Kidney capillary endothelial cell (primary cell): Measurements from ENCODE around the gene MBP.

Source experiments
- DNase-seq: peaks from one replicate; pipeline ENCODE4 v3.0.0-alpha.2; 2018; ENCODE audit warnings: low spot score

Gene MBP

GRCh38 chr18:77082316-77082955 is 50.1 kb downstream of the MBP start:
- no peak for DNase-seq

GRCh38 chr18:77081390-77081778 is 51.2 kb downstream of the MBP start:
- no peak for DNase-seq

GRCh38 chr18:77079954-77080682 is 52.5 kb downstream of the MBP start:
- no peak for DNase-seq

GRCh38 chr18:77079088-77079487 is 53.5 kb downstream of the MBP start:
- DNase-seq, result no peak

GRCh38 chr18:77078690-77079070 is 53.9 kb downstream of the MBP start:
- no peak for DNase-seq

- DNase-seq, result no peak
Measured at GRCh38 chr18:77077941-77078689, 54.5 kb downstream of the MBP start.

- no peak for DNase-seq
Measured at GRCh38 chr18:77077401-77077800, 55.2 kb downstream of the MBP start.

- DNase-seq, result no peak
Measured at GRCh38 chr18:77076111-77076510, 56.5 kb downstream of the MBP start.

GRCh38 chr18:77074431-77074830 is 58.2 kb downstream of the MBP start:
- no peak for DNase-seq

- no peak for DNase-seq
Measured at GRCh38 chr18:77073336-77074093, 59.1 kb downstream of the MBP start.

GRCh38 chr18:77072566-77072965 is 60.0 kb downstream of the MBP start:
- no peak for DNase-seq

GRCh38 chr18:77071711-77072292 is 60.8 kb downstream of the MBP start:
- DNase-seq, result peak; percentile 58

GRCh38 chr18:77071061-77071460 is 61.5 kb downstream of the MBP start:
- no peak for DNase-seq

GRCh38 chr18:77070627-77071026 is 62.0 kb downstream of the MBP start:
- no peak for DNase-seq

GRCh38 chr18:77069931-77070330 is 62.7 kb downstream of the MBP start:
- no peak for DNase-seq

- no peak for DNase-seq
Measured at GRCh38 chr18:77069482-77069881, 63.1 kb downstream of the MBP start.

- no peak for DNase-seq
Measured at GRCh38 chr18:77068321-77069312, 64.0 kb downstream of the MBP start.

GRCh38 chr18:77067291-77068061 is 65.1 kb downstream of the MBP start:
- peak; percentile 75 for DNase-seq

GRCh38 chr18:77066689-77067088 is 65.9 kb downstream of the MBP start:
- no peak for DNase-seq

GRCh38 chr18:77066101-77066500 is 66.5 kb downstream of the MBP start:
- DNase-seq, result no peak
